MG63 (cell line): Measurements from ENCODE around the gene U2AF1L4. TPM values are rescaled to one million over a fixed set of nuclear protein-coding genes. Genes with fewer than 3 reads are reported as not detected.

Experiments
- DNase-seq: peaks from one replicate; pipeline ENCODE4 v3.0.0-alpha.2; 2020
- H3K27me3 ChIP-seq: fragments of 250-450 bp; sonication (Bioruptor Pico); 2 replicates; pipeline ENCODE4 v1.5.1; 2020; ENCODE audit warnings: mild to moderate bottlenecking, moderate library complexity
- H3K36me3 ChIP-seq: fragments of 250-450 bp; sonication (Bioruptor Pico); 2 replicates; pipeline ENCODE4 v1.5.1; 2020; ENCODE audit warnings: mild to moderate bottlenecking, moderate library complexity
- H3K4me3 ChIP-seq: fragments of 250-450 bp; sonication (Bioruptor Pico); 2 replicates; pipeline ENCODE4 v1.5.1; 2020; ENCODE audit warnings: mild to moderate bottlenecking, moderate library complexity
- H3K9me3 ChIP-seq: fragments of 250-450 bp; sonication (Bioruptor Pico); 2 replicates; pipeline ENCODE4 v1.5.1; 2020; ENCODE audit warnings: mild to moderate bottlenecking, moderate library complexity
- total RNA-seq: library from RNA; depleted of rRNA; stranded (reverse); fragments of >200 nt; shearing (Covaris generic); gene quantifications from 2 replicates; pipeline ENCODE4 v1.2.3, GENCODE V29; 2014; ENCODE audit warnings: low replicate concordance; rRNA removed

Gene U2AF1L4, protein sequence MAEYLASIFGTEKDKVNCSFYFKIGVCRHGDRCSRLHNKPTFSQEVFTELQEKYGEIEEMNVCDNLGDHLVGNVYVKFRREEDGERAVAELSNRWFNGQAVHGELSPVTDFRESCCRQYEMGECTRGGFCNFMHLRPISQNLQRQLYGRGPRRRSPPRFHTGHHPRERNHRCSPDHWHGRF
- total RNA-seq, result 16.3 and 19.8 TPM in 2 replicates

DNA sequence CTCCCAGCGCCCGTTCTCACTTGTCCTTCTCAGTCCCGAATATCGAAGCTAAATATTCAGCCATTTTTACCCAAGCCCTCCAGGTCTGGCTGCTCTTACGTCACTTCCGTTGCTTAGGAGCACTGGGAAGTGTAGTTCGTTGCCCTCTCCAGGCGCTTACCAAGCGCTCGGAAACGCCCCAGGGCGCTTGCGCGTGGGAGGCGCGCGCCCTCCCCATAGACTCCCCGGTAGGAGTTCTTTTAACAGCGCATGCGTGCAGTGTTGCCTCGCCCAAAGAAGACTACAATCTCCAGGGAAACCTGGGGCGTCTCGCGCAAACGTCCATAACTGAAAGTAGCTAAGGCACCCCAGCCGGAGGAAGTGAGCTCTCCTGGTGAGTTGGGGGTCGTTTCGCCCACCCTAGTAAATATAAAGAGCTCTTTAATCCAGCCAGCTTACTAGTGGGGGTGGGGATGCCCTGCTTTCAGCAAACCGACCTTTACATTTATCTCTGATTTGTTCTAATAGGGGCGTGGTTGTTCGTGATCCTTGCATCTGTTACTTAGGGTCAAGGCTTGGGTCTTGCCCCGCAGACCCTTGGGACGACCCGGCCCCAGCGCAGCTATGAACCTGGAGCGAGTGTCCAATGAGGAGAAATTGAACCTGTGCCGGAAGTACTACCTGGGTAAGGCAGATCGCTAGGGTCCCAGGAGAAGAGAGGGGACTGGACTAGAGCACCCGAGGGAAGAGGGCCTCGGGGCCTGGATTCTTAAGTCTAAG, at the start of gene U2AF1L4, which contains the start of gene PSENEN:
U2AF1L4 (minus strand) TSS at position 91 of the 759 bp plus-strand sequence; CDS start at position 64, 27 bp downstream.
PSENEN (plus strand) TSS at position 324 of the 759 bp plus-strand sequence; CDS start at position 604, 280 bp downstream.
- Histone ChIP-seq H3K9me3 (no peaks in the 10 kb centered on the region), H3K27me3 (no peaks in the 10 kb centered on the region), H3K36me3 (peaks cover 3% of the 10 kb centered on the region; the same call in 1 of the 2 replicates), H3K4me3 (peak within 1 kb of the TSS; percentile 87)
- peak; percentile 98 for DNase-seq

DNA sequence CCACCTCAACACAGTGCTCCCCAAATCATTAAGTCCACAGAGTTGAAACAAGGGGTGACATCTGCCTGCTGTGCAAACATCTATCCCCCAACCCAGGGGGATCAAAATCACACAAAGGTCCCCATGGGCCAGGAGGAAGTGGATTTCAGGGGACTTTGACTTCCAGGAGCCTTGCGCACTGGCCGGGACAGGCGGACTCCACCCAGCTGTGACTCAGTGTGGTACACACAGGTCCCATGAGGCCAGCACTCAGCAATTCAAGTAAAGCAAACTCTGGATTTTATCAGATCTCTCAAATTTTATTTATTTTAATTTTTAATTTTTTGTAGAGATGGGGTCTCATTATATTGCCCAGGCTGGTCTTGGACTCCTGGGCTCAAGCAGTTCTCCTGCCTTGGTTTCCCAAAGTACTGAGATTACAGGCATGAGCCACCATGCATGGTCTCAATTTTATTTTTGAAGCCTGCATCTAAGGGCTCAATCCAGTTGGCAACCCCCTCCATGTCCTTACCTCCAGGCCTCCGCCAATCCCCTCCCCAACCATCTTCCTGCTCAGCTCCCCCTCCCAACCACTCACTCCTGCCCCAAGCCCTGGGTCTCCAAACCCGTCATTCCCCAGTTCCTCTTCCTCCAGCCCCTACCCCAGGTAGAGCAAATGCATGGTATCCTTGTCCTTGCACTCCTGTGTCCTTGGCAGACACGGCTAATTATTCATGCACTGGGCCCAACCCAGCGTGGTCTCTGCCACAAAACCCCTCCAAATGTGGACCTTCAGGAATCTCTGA, 48.4 kb upstream of the U2AF1L4 start:
- Histone ChIP-seq H3K9me3 (no peaks in the 10 kb centered on the region), H3K36me3 (no peaks in the 10 kb centered on the region), H3K27me3 (peaks cover 9% of the 10 kb centered on the region), H3K4me3 (no peak overlapping the region)
- no peak for DNase-seq

DNA sequence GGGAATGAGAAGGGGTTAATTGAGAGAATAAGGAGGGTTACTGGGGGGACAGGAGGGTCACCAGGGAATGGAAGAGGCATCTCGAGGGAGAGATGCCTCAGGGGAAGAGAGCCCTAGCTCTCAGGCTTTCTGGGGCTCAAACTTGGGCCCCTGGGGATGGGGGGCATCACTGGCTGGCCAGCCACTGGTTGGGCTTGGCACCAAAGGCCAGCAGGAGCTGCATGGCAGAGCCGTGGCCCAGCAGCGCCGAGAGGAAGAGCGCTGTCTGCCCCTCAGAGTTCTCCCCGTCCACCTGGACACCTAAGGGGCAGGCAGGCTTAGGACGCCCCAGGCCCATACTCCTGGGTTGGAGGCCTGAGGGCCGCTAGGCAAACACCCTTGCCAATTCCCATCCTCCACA, 47.7 kb upstream of the U2AF1L4 start:
- Histone ChIP-seq H3K9me3 (no peaks in the 10 kb centered on the region), H3K4me3 (no peak overlapping the region), H3K36me3 (no peaks in the 10 kb centered on the region), H3K27me3 (peaks cover 7% of the 10 kb centered on the region)
- DNase-seq, result no peak

DNA sequence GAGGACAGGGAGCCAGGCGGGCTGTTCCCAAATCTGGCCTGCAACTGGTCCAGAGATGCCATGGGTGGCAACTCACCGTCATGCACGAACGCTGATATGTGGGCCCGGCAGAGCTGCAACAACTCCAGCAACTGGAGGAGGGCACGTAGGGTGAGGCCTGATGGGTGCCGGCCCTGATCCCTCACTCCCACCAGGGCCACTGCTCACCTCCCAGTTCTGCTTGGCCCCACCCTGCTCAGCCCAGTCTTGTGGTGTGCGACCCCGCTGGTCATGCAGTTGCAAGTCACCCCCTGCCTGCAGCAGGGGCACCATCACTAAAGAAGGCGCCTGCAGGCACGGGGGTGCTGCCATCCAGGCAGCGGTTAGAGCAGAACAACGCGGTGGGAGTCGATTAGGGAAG, 47.1 kb upstream of the U2AF1L4 start:
- H3K4me3 ChIP-seq, result no peak overlapping the region
- DNase-seq, result no peak
- no peaks in the 10 kb centered on the region for H3K9me3 ChIP-seq
- no peaks in the 10 kb centered on the region for H3K36me3 ChIP-seq
- H3K27me3 ChIP-seq, result peaks cover 4% of the 10 kb centered on the region; the same call in 1 of the 2 replicates

DNA sequence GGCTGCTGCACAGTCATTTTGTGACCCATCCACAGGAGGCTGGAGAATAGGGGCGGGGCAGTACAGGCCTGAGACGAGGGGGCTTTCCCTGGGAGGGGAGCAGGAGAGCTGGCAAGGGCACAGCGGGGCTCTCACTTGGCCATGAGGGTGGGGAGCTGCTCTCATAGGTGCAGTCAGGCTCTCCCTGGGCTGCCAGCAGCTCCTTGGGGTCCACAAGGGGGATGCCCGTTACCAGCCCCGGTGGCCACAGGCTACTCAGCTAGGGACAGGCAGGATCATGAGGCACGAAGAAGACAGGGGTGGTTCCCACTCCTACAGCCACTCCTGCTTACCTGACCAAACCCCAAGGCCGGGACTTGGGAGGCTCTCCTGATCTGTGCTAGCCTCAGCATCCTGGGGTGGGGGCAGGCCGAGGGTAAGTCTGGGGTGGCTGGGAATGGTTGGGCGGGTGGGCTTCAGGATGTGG, 46.6 kb upstream of the U2AF1L4 start:
- no peak for DNase-seq
- Histone ChIP-seq H3K36me3 (no peaks in the 10 kb centered on the region), H3K27me3 (peaks cover 4% of the 10 kb centered on the region; the same call in 1 of the 2 replicates), H3K4me3 (no peak overlapping the region), H3K9me3 (no peaks in the 10 kb centered on the region)

DNA sequence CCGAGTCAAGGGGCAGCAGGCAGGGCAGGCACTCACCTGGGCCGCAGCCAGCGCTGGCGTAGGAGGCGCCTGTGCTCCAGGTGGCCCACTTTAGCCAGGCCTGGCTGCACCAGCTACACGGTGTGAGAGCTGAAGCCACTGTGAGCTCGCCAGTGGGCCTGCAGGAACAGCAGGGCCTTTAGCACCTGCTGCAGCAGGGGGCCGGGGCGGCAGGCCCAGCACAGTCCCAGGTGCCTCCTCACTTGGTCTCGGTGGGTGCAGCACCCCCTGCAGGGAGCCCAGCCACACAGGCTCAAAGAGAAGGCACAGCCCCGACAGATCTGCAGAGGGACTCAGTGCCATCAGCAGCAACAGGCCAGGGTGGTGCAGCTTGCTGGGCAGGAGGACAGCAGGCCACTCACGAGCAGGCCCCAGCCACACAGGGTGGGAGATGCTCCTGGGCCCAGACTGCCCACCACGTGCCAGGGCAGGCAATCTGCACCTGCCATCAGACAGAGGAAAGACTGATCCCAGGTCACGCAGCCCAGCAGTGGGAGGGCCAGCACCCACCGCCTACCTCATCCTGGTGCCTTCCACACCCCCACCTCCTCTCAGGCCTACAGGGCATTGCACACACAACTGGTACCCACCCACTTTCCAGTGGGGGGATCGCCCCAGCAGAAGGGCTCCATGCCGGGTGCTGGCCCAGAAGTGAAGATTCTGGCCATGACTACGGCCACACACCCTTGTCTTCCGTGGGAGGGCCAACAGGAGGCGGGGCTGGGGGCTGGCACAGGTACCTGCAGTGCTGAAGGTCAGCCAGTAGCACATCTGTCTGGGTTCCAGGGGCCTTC, 46.0 kb upstream of the U2AF1L4 start:
- Histone ChIP-seq H3K27me3 (no peaks in the 10 kb centered on the region), H3K9me3 (no peaks in the 10 kb centered on the region), H3K36me3 (no peaks in the 10 kb centered on the region), H3K4me3 (no peak overlapping the region)
- DNase-seq, result no peak

DNA sequence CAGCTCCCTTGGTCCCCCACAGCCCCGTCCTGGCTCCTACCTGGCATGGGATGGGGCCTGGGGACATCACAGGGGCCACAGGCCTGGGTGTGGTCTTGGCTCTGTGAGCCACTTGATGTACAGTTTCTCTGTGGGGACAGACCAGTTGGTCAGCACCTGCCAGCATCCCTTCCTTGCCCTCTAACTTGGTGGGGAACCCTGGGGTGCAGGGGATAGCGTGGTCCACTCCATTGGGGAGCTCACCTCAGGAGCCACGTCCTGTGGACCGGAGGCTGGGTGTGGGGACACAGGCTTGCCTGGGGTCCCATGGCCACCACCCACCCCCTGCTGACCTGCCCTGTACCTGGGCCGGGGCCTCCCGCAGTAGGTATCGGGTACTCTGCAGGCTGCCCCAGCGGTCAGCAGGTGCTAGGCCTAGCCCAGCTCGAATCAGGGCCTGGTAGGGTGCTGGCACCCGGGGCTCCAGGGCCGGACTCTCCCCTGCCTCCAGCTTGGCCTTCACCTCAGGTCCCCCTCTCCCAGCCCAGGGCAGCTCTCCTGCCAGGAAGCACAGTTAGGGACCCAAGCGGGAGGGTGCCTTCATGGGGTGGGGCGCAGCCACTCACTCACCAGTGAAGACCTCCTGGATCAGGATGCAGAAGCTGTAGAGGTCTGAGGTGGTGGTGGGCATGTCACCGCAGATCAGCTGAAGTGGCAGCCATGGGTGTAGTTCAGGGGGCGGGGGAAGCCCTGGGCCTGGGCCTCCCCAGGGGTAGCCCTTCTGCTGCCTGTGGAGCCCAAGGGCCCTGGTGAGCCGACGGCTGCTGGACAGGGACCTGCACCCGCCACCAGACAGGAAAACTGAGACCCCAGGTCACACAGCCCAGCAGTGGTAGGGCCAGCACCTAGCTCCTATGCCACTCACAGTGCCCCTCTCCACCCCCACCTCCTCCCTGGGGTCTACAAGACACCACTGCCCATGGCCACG, 45.0 kb upstream of the U2AF1L4 start:
- no peak for DNase-seq
- H3K9me3 ChIP-seq, result no peaks in the 10 kb centered on the region
- H3K36me3 ChIP-seq, result no peaks in the 10 kb centered on the region
- H3K4me3 ChIP-seq, result no peak overlapping the region
- no peaks in the 10 kb centered on the region for H3K27me3 ChIP-seq

DNA sequence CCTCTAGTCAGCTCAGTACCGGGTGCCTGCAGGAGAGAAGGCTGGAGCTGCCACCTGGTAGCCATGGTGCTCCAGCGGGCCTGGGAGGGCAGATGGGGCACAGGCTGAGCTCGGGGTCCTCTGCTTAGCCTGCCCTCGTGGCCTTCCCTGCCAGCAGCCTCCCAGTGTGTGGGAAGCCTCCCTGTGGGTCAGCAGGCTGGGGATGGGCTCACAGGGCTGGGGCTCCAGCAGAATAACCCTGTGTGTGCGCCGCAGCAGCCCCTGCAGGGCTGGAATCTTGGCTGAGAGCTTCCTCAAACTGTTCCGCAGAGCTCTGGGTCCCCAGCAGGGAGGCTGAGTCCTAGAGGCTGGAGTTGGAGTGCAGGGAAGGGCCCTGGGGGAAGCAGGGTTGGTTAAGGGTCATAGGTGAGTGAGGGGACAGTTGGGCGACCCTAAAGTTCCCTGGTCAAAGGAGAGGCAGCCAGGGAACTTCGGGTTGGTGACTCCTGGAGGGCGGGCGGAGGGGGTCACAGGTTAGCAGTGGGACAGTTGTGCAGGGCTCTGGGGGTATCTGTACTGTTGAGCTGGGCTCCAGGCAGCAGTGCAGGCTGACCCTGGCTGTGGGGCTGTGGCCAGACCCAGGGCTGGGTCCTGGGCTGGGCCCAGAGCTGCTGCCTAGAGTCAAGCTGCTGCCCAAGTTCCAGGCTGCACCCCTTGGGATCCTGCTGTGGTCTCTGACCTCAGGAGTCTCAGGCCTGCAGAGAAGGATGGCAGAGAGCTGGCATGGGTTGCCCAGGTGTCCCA, 44.2 kb upstream of the U2AF1L4 start:
- Histone ChIP-seq H3K36me3 (no peaks in the 10 kb centered on the region), H3K27me3 (no peaks in the 10 kb centered on the region), H3K4me3 (no peak overlapping the region), H3K9me3 (no peaks in the 10 kb centered on the region)
- no peak for DNase-seq

DNA sequence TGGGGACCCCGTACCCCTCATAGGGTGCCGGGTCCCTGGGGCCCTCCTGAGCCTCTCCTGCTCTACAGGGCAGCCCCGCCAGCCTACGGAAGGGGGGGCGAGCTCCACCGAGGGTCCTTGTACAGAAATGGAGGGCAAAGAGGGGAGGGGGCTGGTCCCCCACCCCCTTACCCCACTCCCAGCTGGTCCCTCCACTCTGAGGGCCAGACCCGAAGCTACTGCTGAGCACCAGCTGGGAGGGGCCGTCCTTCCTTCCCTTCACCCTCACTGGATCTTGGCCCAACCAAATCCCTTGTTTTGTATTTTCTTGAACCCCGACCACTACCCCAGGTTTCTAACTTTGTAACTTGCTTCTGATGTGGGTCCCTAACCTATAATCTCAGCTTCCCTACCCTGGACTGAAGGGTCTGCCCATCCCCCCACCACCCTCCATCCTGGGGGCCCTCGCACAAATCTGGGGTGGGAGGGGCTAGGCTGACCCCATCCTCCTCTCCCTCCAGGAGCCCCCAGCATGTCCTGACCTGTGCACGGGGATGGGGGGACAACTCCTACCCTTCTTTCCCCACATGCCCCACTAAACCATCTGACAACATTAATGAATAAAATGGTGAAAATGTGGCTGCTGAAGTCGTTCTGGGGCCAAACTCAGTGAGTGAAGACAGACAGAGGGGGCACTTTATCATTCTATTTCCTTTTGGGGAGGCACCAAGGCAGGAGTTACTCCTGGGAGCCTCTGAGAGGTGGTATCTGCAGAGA, 43.2 kb upstream of the U2AF1L4 start:
- no peaks in the 10 kb centered on the region for H3K27me3 ChIP-seq
- no peaks in the 10 kb centered on the region for H3K36me3 ChIP-seq
- H3K9me3 ChIP-seq, result no peaks in the 10 kb centered on the region
- H3K4me3 ChIP-seq, result no peak overlapping the region
- no peak for DNase-seq

DNA sequence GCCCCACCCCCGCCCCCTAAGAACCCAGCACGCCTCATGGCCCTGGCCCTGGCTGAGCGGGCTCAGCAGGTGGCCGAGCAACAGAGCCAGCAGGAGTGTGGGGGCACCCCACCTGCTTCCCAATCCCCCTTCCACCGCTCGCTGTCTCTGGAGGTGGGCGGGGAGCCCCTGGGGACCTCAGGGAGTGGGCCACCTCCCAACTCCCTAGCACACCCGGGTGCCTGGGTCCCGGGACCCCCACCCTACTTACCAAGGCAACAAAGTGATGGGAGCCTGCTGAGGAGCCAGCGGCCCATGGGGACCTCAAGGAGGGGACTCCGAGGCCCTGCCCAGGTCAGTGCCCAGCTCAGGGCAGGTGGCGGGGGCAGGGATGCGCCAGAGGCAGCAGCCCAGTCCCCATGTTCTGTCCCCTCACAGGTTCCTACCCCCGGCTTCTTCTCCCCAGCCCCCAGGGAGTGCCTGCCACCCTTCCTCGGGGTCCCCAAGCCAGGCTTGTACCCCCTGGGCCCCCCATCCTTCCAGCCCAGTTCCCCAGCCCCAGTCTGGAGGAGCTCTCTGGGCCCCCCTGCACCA, 42.1 kb upstream of the U2AF1L4 start:
- H3K9me3 ChIP-seq, result no peaks in the 10 kb centered on the region
- no peak overlapping the region for H3K4me3 ChIP-seq
- peaks cover 2% of the 10 kb centered on the region; the same call in 1 of the 2 replicates for H3K36me3 ChIP-seq
- DNase-seq, result no peak
- H3K27me3 ChIP-seq, result no peaks in the 10 kb centered on the region

DNA sequence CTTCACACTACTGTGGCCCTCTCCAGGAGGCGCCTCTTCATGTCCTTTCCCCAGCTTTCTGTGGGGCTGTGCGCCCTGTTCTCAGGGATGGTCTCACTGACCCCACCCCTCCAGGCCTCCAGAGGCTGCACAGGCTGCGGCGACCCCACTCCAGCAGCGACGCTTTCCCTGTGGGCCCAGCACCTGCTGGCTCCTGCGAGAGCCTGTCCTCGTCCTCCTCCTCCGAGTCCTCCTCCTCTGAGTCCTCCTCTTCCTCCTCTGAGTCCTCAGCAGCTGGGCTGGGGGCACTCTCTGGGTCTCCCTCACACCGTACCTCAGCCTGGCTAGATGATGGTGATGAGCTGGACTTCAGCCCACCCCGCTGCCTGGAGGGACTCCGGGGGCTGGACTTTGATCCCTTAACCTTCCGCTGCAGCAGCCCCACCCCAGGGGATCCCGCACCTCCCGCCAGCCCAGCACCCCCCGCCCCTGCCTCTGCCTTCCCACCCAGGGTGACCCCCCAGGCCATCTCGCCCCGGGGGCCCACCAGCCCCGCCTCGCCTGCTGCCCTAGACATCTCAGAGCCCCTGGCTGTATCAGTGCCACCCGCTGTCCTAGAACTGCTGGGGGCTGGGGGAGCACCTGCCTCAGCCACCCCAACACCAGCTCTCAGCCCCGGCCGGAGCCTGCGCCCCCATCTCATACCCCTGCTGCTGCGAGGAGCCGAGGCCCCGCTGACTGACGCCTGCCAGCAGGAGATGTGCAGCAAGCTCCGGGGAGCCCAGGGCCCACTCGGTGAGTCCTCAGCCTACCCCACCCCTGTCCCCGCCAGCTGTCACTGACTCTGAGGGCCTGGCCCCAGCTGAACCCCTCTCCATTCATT, 41.3 kb upstream of the U2AF1L4 start:
- Histone ChIP-seq H3K9me3 (no peaks in the 10 kb centered on the region), H3K27me3 (no peaks in the 10 kb centered on the region), H3K4me3 (no peak overlapping the region), H3K36me3 (peaks cover 3% of the 10 kb centered on the region; the same call in 1 of the 2 replicates)
- DNase-seq, result no peak

DNA sequence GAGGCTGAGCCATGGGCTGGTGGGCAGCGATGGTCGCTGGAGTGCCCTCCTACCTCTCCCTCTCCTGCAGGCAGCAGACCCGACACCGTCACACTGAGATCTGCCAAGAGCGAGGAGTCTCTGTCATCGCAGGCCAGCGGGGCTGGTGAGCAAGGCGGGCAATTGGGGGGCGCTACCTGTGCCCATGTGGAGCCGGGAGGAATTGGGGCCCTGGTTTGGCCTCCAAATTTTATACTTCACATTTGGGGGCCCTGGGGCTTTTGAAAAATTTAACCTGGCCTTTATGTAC, 40.1 kb upstream of the U2AF1L4 start:
- Histone ChIP-seq H3K36me3 (peaks cover 3% of the 10 kb centered on the region; the same call in 1 of the 2 replicates), H3K9me3 (no peaks in the 10 kb centered on the region), H3K4me3 (no peak overlapping the region), H3K27me3 (no peaks in the 10 kb centered on the region)
- DNase-seq, result no peak
